Cardiac fibroblast (primary cell): Measurements from ENCODE around the gene ZNF776.

ENCODE experiments used
- DNase-seq, 2 donors: peaks; one replicate each; pipeline versions ENCODE4 v3.0.0 to v3.0.0-alpha.2; 2010; ENCODE audit warnings: low read depth in 2 of 2
- H3K4me3 ChIP-seq, 2 donors: replicated peaks in 1 of 2; 1 replicate in 1 of 2; 2 replicates in 1 of 2; pipeline ENCODE4 v1.5.1; 2011; ENCODE audit warnings: low read depth in 2 of 2, low read length in 2 of 2, mild to moderate bottlenecking in 2 of 2, moderate library complexity in 1 of 2
- TF ChIP-seq, protein P1 (sequence below): IDR thresholded peaks from one replicate; pipeline ENCODE4 v1.5.1; 2011; ENCODE audit warnings: low read depth, mild to moderate bottlenecking, low read length, inconsistent platforms

ZNF776 gene

DNA sequence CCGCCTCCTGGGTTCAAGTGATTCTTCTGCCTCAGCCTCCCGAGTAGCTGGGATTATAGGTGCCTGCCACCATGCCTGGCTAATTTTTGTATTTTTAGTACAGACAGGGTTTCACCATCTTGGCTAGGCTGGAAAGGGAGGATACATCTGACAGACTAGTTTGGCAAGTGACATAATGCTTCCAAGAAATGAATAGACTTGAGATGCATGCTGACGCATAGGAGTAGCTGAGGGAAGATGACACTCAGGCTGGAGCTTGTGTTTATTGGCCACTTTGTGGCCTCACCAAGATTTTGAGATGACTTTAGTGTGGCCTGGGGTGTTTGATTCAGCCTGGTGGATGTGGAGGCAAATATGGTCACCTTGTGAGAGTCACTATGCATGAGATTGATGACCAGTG lies 26.9 kb downstream of the ZNF776 start:
- H3K4me3 ChIP-seq: no peak overlapping the region
- TF ChIP-seq, protein P1, sequence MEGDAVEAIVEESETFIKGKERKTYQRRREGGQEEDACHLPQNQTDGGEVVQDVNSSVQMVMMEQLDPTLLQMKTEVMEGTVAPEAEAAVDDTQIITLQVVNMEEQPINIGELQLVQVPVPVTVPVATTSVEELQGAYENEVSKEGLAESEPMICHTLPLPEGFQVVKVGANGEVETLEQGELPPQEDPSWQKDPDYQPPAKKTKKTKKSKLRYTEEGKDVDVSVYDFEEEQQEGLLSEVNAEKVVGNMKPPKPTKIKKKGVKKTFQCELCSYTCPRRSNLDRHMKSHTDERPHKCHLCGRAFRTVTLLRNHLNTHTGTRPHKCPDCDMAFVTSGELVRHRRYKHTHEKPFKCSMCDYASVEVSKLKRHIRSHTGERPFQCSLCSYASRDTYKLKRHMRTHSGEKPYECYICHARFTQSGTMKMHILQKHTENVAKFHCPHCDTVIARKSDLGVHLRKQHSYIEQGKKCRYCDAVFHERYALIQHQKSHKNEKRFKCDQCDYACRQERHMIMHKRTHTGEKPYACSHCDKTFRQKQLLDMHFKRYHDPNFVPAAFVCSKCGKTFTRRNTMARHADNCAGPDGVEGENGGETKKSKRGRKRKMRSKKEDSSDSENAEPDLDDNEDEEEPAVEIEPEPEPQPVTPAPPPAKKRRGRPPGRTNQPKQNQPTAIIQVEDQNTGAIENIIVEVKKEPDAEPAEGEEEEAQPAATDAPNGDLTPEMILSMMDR: no peak
- no peak for DNase-seq

DNA sequence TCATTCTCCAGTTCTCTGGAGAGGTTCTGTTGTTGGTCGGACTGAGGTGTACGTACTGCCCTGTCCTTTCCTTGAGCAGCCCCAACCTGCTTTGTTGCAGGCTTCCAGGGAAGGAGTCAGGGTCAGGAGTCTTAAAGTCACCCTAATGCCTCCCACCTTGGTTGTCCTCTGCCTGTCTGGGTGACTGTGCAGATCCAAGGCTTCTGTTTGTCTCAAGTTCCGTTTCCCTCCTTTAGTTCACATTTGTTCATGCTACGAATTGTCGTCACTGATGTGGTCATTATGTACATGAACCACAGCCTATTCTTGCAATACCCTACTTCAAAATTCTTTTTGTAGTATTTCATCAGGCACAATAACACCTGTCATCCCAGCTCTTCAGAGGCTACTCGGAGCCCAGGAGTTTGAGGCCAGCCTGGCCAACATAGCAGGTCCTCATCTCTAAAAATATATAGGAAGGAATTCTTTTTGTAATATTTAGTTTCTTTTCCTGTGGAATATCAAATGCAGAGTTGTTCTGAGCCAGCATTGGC lies 30.2 kb downstream of the ZNF776 start:
- no peak for DNase-seq
- TF ChIP-seq, protein P1: no peak
- no peak overlapping the region for H3K4me3 ChIP-seq

DNA sequence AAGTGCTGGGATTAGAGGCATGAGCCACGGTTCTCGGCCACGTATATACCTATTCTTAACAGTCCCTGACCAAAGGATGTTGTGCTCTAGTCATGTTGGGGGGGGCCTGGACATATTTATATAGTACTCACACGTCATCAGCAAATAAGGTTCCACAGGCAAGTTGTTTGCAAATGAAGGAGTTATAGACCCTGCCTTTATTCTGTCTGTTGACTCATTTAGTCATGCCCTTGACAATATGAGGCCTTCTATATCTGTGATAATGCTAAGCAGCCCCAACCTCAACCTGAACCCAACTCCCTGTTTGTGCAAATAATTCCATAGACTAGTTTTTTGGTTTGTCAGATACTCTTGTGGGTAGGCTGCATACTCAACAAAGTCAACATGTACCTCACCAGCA lies 31.7 kb downstream of the ZNF776 start:
- no peak overlapping the region for H3K4me3 ChIP-seq
- TF ChIP-seq, protein P1: no peak
- DNase-seq: no peak

DNA sequence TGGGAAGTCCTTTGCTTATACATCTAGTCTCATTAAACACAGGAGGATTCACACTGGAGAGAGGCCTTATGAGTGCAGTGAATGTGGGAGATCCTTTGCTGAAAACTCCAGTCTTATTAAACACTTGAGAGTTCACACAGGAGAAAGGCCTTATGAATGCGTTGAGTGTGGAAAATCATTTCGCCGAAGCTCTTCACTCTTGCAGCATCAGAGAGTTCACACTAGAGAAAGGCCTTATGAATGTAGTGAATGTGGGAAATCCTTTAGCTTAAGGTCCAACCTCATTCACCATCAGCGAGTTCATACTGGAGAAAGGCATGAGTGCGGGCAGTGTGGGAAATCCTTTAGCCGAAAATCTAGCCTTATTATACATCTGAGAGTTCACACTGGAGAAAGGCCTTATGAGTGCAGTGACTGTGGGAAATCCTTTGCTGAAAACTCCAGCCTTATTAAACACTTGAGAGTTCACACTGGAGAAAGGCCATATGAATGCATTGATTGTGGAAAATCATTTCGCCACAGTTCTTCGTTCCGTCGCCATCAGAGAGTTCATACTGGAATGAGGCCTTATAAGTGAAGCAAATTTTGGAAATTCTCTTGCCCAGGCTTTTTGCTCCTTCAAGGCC lies 32.7 kb downstream of the ZNF776 start:
- no peak overlapping the region for H3K4me3 ChIP-seq
- TF ChIP-seq, protein P1: no peak
- DNase-seq: no peak

DNA sequence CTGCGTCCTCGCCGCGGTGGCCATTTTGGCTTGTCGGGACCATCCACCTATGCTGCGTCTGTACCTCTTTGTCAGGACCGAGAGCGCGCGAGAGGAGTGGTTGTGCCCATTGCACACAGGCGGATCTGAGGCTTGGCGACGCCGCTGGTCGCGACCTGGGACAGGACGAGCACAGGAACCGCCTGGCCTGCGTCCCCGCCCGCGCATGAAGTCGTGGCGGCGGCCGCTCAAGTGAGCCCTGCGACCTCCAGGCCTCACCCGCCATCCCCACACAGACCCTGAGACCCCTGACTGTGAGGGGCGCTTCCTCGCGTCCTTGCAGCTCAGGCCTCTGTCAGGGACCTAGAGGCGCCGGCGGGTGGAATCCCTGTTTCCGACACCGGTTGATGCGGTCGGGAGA lies 39.7 kb downstream of the ZNF776 start:
- H3K4me3 ChIP-seq: no peak overlapping the region
- TF ChIP-seq, protein P1: no peak
- DNase-seq: no peak

DNA sequence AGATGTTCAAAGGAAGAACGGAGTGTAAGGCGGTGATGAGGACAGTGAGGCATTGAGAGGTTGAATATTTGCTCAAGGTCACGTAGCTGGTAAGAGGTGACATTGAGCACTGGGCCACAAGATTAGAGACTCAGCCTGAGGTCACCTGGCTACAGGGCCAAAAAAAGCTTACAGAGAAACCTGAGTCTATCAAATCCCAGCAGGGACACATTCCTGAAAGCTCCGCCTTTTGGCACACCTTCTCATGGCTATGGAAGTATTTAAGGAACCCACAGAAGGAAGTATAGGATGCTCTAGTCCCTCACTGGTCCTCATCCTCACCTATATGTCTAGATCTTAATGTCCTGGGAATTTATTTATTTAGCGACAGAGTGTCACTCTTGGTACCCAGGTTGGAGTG lies 40.3 kb downstream of the ZNF776 start:
- no peak overlapping the region for H3K4me3 ChIP-seq
- no peak for DNase-seq
- TF ChIP-seq, protein P1: no peak

DNA sequence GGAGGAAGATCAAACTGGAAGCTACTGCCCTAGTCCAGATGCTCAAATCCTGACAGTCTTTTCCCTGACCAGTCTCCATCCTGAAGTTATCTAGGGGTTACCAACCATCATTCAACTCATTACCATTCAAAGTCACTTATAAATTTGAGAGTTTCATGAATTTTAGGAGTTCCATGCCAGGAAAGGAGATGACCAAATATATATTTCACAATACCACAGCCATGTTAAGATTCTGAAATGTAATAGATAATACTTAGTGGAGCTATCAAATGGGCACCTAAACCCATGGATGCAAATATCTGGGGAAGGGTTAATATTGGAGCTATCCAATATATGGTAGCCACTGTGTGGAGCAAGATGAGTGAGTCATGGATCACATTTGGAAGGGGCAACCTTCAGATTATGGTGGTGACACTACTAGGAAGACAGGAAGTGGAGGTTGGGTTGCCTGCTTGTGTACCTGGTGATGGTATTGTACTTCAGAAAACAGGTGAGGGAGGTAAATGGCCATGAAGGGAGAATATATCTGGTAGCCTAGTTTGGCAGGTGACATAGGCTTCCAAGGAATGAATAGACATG lies 41.6 kb downstream of the ZNF776 start:
- H3K4me3 ChIP-seq: no peak overlapping the region
- DNase-seq: no peak
- TF ChIP-seq, protein P1: no peak
